ENCODE results near the gene ZNF808.
"Not testable (repeated sequence)": the region's sequence is repeated elsewhere in the genome, so short reads cannot be mapped to it uniquely, and the experiment has no call there.

Gene ZNF808

GRCh38 chr19:52535771-52536447 is 8.4 kb downstream of the ZNF808 start:
- DNase-seq (ENCODE audit: low read depth in 2 of 2), result peak; percentile 74 to 87

- peak in 1 of 2 donors; percentile 4 for DNase-seq (ENCODE audit: low read depth in 2 of 2)
These were observed 9.0 kb downstream of the ZNF808 start for GRCh38 chr19:52536448-52536800.

GRCh38 chr19:52538815-52539214 is 11.3 kb downstream of the ZNF808 start:
- not testable (repeated sequence) for DNase-seq (ENCODE audit: low read depth in 2 of 2)

GRCh38 chr19:52541176-52541575 is 13.7 kb downstream of the ZNF808 start:
- DNase-seq (ENCODE audit: low read depth in 2 of 2), result not testable (repeated sequence)

- DNase-seq (ENCODE audit: low read depth in 2 of 2), result no peak
These were observed 14.1 kb downstream of the ZNF808 start for GRCh38 chr19:52541608-52542007.

- not testable (repeated sequence) for DNase-seq (ENCODE audit: low read depth in 2 of 2)
These were observed 15.1 kb downstream of the ZNF808 start for GRCh38 chr19:52542541-52542940.

- peak; percentile 7 to 11 for DNase-seq (ENCODE audit: low read depth in 2 of 2)
These were observed 15.7 kb downstream of the ZNF808 start for GRCh38 chr19:52542984-52543664.

GRCh38 chr19:52554216-52554971 is 26.9 kb downstream of the ZNF808 start:
- no peak for DNase-seq (ENCODE audit: low read depth in 2 of 2)

- no peak for DNase-seq (ENCODE audit: low read depth in 2 of 2)
These were observed 29.9 kb downstream of the ZNF808 start for GRCh38 chr19:52557231-52557995.

- DNase-seq (ENCODE audit: low read depth in 2 of 2), result not testable (repeated sequence)
These were observed 31.4 kb downstream of the ZNF808 start for GRCh38 chr19:52558732-52559445.

GRCh38 chr19:52561611-52562010 is 34.1 kb downstream of the ZNF808 start:
- DNase-seq (ENCODE audit: low read depth in 2 of 2), result not testable (repeated sequence)

GRCh38 chr19:52566121-52566520 is 38.7 kb downstream of the ZNF808 start:
- no peak for DNase-seq (ENCODE audit: low read depth in 2 of 2)

- DNase-seq (ENCODE audit: low read depth in 2 of 2), result no peak
These were observed 39.1 kb downstream of the ZNF808 start for GRCh38 chr19:52566588-52566987.

- DNase-seq (ENCODE audit: low read depth in 2 of 2), result no peak
These were observed 40.5 kb downstream of the ZNF808 start for GRCh38 chr19:52567921-52568320.

- not testable (repeated sequence) for DNase-seq (ENCODE audit: low read depth in 2 of 2)
These were observed 42.2 kb downstream of the ZNF808 start for GRCh38 chr19:52569638-52569999.

- peak; percentile 91 for DNase-seq (ENCODE audit: low read depth in 2 of 2)
These were observed 42.8 kb downstream of the ZNF808 start, which contains the start of gene ZNF701 for GRCh38 chr19:52570000-52570861. Gene ZNF701 (plus strand): TSS chr19:52570287. CDS start chr19:52574148, 3,861 bp downstream.

- no peak for DNase-seq (ENCODE audit: low read depth in 2 of 2)
These were observed 57.4 kb downstream of the ZNF808 start for GRCh38 chr19:52584736-52585440.

- no peak for DNase-seq (ENCODE audit: low read depth in 2 of 2)
These were observed 58.1 kb downstream of the ZNF808 start for GRCh38 chr19:52585604-52586003.

GRCh38 chr19:52590728-52591127 is 63.3 kb downstream of the ZNF808 start:
- no peak for DNase-seq (ENCODE audit: low read depth in 2 of 2)

- no peak for DNase-seq (ENCODE audit: low read depth in 2 of 2)
These were observed 64.8 kb downstream of the ZNF808 start for GRCh38 chr19:52592301-52592700.

Data from stimulated activated CD8-positive, alpha-beta memory T cell treated with anti-CD3 and anti-CD28 coated beads, Interleukin-2, amount 100 ng/mL, for 1 hour (primary cell).